Peyer's patch (tissue), 4 donors: ENCODE measurements around the gene NTRK2. TPM values are rescaled to one million over a fixed set of nuclear protein-coding genes. Genes with fewer than 3 reads are reported as not detected.

Experiments
- DNase-seq, 3 donors: peaks; one replicate each; pipeline ENCODE4 v3.0.0-alpha.2; 2017 to 2019
- H3K27ac ChIP-seq, 4 donors: fragments of 200-600 bp; sonication (generic); one replicate each; pipeline ENCODE4 v1.5.1; 2016 to 2019
- H3K27me3 ChIP-seq, 2 donors: fragments of 200-600 bp; sonication (generic); one replicate each; pipeline ENCODE4 v1.5.1; 2019
- H3K36me3 ChIP-seq, 3 donors: fragments of 200-600 bp; sonication (generic); one replicate each; pipeline ENCODE4 v1.5.1; 2016 to 2019
- H3K4me1 ChIP-seq, 4 donors: fragments of 200-600 bp; sonication (generic); one replicate each; pipeline ENCODE4 v1.5.1; 2016 to 2019
- H3K4me3 ChIP-seq, 4 donors: fragments of 200-600 bp; sonication (generic); 1 replicate in 3 of 4; 2 replicates in 1 of 4; pipeline ENCODE4 v1.5.1; 2016 to 2019; ENCODE audit warnings: mild to moderate bottlenecking in 1 of 4
- H3K9me3 ChIP-seq, 4 donors: fragments of 200-600 bp; sonication (generic); one replicate each; pipeline ENCODE4 v1.5.1; 2016 to 2019; ENCODE audit warnings: mild to moderate bottlenecking in 1 of 4
- CTCF ChIP-seq, 6 experiments: fragments of 450-650 bp in 4 of 6; fragments of 200-600 bp in 2 of 6; sonication (generic) in 1 of 6; IDR thresholded peaks; one replicate each; pipeline ENCODE4 v1.5.1; 2017 to 2019; ENCODE audit warnings: antibody characterized with exemption in 6 of 6, mild to moderate bottlenecking in 3 of 6, moderate library complexity in 1 of 6
- POLR2A ChIP-seq, 2 donors: fragments of 450-650 bp; IDR thresholded peaks; one replicate each; pipeline ENCODE4 v1.5.1; 2017; ENCODE audit warnings: antibody characterized with exemption in 2 of 2, mild to moderate bottlenecking in 2 of 2, moderate library complexity in 2 of 2
- total RNA-seq, 4 donors: library from RNA; depleted of rRNA; stranded (reverse); fragments of >200 nt; gene quantifications; one replicate each; pipeline ENCODE4 v1.1.0, GENCODE V29; 2016

NTRK2 gene
- total RNA-seq, 4 donors from 2014 or later = 0.35 to 1.7 (median 0.84) TPM

GRCh38 chr9:84718476-84718875 is 48.9 kb downstream of the NTRK2 start:
- no peak for DNase-seq

DNA sequence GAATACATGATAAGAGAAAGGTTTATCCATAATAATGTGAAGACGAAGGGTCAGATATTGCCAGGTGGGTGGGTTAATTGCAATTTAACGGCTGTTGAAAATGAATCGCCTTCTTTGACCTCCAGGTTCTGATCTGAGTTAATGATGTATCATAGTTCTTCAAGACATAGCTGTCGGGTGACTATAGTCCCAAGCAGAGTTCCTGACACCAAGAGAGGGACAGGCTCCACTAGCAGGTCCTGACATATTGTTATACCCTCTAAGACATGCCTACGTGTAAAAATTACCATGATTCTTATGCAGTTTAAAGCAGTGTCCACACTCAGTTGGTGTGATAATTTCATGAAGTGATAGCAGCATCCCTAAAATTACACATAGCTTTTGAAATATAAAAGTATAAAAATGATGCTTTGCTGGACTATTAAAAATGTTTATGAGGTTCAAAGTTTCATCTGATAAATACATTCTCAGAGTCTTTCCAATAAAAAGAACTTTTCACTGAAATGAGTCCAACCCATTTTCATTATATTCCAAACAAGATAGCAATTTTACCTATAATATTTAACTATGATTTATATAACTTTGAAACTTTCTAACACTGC is 53.0 kb downstream of the NTRK2 start:
- no peaks in the 10 kb centered on the region for H3K4me1 ChIP-seq
- H3K9me3 ChIP-seq = no peaks in the 10 kb centered on the region
- DNase-seq = no peak
- no peak overlapping the region for H3K4me3 ChIP-seq
- H3K36me3 ChIP-seq = no peaks in the 10 kb centered on the region
- no peaks in the 10 kb centered on the region for H3K27me3 ChIP-seq
- no peak for TF ChIP-seq POLR2A (IDR thresholded peaks at IDR 0.05)
- TF ChIP-seq CTCF (IDR thresholded peaks at IDR 0.05) = no peak
- no peak overlapping the region for H3K27ac ChIP-seq

More at GRCh38 chr9:84718476-84718875, 48.9 kb downstream of the NTRK2 start:
- no peaks in the 10 kb centered on the region for H3K9me3 ChIP-seq
- TF ChIP-seq POLR2A (IDR thresholded peaks at IDR 0.05) = no peak
- TF ChIP-seq CTCF (IDR thresholded peaks at IDR 0.05) = no peak
- no peak overlapping the region for H3K4me3 ChIP-seq
- H3K4me1 ChIP-seq = no peaks in the 10 kb centered on the region
- no peaks in the 10 kb centered on the region for H3K36me3 ChIP-seq
- no peak overlapping the region for H3K27ac ChIP-seq
- H3K27me3 ChIP-seq = no peaks in the 10 kb centered on the region

DNA sequence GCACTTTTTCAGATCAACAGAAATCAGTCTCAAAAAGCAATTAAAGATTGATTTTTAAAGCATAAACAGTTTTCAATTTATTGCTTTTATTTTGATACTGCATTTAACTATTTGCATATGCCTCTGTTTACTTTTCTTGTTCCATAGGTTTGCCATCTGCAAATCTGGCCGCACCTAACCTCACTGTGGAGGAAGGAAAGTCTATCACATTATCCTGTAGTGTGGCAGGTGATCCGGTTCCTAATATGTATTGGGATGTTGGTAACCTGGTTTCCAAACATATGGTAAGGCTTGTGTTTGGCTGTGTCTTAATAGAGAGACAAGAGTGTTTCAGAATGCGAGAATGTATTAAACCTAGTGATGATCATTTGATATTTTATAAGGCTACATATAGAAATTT is 53.9 kb downstream of the NTRK2 start:
- H3K36me3 ChIP-seq = no peaks in the 10 kb centered on the region
- no peaks in the 10 kb centered on the region for H3K9me3 ChIP-seq
- DNase-seq = no peak
- no peaks in the 10 kb centered on the region for H3K4me1 ChIP-seq
- no peaks in the 10 kb centered on the region for H3K27me3 ChIP-seq
- TF ChIP-seq CTCF (IDR thresholded peaks at IDR 0.05) (no peak), POLR2A (IDR thresholded peaks at IDR 0.05) (no peak)
- no peak overlapping the region for H3K27ac ChIP-seq
- no peak overlapping the region for H3K4me3 ChIP-seq

DNA sequence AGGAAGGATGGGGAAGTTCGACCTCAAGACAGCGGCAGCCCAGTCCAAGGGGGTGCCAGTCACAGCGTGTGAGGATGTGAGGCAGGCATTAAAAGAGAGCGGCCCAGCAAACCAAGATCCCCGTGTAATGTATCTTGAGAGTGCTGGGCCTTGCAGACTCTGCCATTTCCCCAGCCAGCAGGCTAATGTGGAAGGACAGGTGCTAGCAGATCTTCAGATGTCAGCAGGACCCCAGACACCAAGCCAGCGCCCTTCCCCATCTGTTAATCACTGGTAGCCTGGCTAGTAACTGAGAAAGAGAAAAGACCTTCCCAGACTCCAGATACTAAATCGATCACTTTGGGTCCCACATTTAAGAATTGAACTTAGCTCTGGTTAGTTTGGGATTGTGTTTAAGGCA is 62.2 kb downstream of the NTRK2 start:
- no peaks in the 10 kb centered on the region for H3K27me3 ChIP-seq
- H3K4me3 ChIP-seq = no peak overlapping the region
- H3K4me1 ChIP-seq = no peaks in the 10 kb centered on the region
- H3K27ac ChIP-seq = no peak overlapping the region
- TF ChIP-seq CTCF (IDR thresholded peaks at IDR 0.05) = no peak
- TF ChIP-seq POLR2A (IDR thresholded peaks at IDR 0.05) = no peak
- no peaks in the 10 kb centered on the region for H3K9me3 ChIP-seq
- no peaks in the 10 kb centered on the region for H3K36me3 ChIP-seq
- no peak for DNase-seq

- Histone ChIP-seq H3K27ac (no peak overlapping the region), H3K27me3 (no peaks in the 10 kb centered on the region), H3K9me3 (no peaks in the 10 kb centered on the region), H3K36me3 (no peaks in the 10 kb centered on the region), H3K4me3 (no peak overlapping the region), H3K4me1 (no peaks in the 10 kb centered on the region)
- TF ChIP-seq POLR2A (IDR thresholded peaks at IDR 0.05) = no peak
- TF ChIP-seq CTCF (IDR thresholded peaks at IDR 0.05) = no peak
- no peak for DNase-seq
Measured at GRCh38 chr9:84736081-84736480, 66.6 kb downstream of the NTRK2 start.

GRCh38 chr9:84736536-84736935 is 67.0 kb downstream of the NTRK2 start:
- Histone ChIP-seq H3K36me3 (no peaks in the 10 kb centered on the region), H3K4me1 (no peaks in the 10 kb centered on the region), H3K27ac (no peak overlapping the region), H3K4me3 (no peak overlapping the region), H3K27me3 (no peaks in the 10 kb centered on the region), H3K9me3 (no peaks in the 10 kb centered on the region)
- no peak for TF ChIP-seq CTCF (IDR thresholded peaks at IDR 0.05)
- no peak for TF ChIP-seq POLR2A (IDR thresholded peaks at IDR 0.05)
- DNase-seq = no peak
